MG63 (cell line): ENCODE results near the gene ITSN1. TPM values are rescaled to one million over a fixed set of nuclear protein-coding genes. Genes with fewer than 3 reads are reported as not detected.
"Not testable (repeated sequence)": the region's sequence is repeated elsewhere in the genome, so short reads cannot be mapped to it uniquely, and the experiment has no call there.

Experiments used
- DNase-seq: peaks from one replicate; pipeline ENCODE4 v3.0.0-alpha.2; 2020
- H3K27me3 ChIP-seq: fragments of 250-450 bp; sonication (Bioruptor Pico); 2 replicates; pipeline ENCODE4 v1.5.1; 2020; ENCODE audit warnings: mild to moderate bottlenecking, moderate library complexity
- H3K36me3 ChIP-seq: fragments of 250-450 bp; sonication (Bioruptor Pico); 2 replicates; pipeline ENCODE4 v1.5.1; 2020; ENCODE audit warnings: mild to moderate bottlenecking, moderate library complexity
- H3K4me3 ChIP-seq: fragments of 250-450 bp; sonication (Bioruptor Pico); 2 replicates; pipeline ENCODE4 v1.5.1; 2020; ENCODE audit warnings: mild to moderate bottlenecking, moderate library complexity
- H3K9me3 ChIP-seq: fragments of 250-450 bp; sonication (Bioruptor Pico); 2 replicates; pipeline ENCODE4 v1.5.1; 2020; ENCODE audit warnings: mild to moderate bottlenecking, moderate library complexity
- total RNA-seq: library from RNA; depleted of rRNA; stranded (reverse); fragments of >200 nt; shearing (Covaris generic); gene quantifications from 2 replicates; pipeline ENCODE4 v1.2.3, GENCODE V29; 2014; ENCODE audit warnings: low replicate concordance

The ITSN1 gene
- total RNA-seq, 1 experiment from 2014 or later = 7.7 TPM

GRCh38 chr21:33860332-33860879 lies 218.1 kb downstream of the ITSN1 start:
- Histone ChIP-seq H3K27me3 (no peaks in the 10 kb centered on the region), H3K9me3 (no peaks in the 10 kb centered on the region), H3K4me3 (no peak overlapping the region), H3K36me3 (no peaks in the 10 kb centered on the region)
- DNase-seq = no peak

GRCh38 chr21:33861125-33861524 lies 218.8 kb downstream of the ITSN1 start:
- no peak for DNase-seq
- H3K27me3 ChIP-seq = no peaks in the 10 kb centered on the region
- no peaks in the 10 kb centered on the region for H3K36me3 ChIP-seq
- no peaks in the 10 kb centered on the region for H3K9me3 ChIP-seq
- H3K4me3 ChIP-seq = no peak overlapping the region

GRCh38 chr21:33863191-33863590 lies 220.9 kb downstream of the ITSN1 start:
- not testable (repeated sequence) for H3K27me3 ChIP-seq, H3K36me3 ChIP-seq, DNase-seq, H3K4me3 ChIP-seq, H3K9me3 ChIP-seq

- H3K9me3 ChIP-seq = no peaks in the 10 kb centered on the region
- DNase-seq = no peak
- no peaks in the 10 kb centered on the region for H3K36me3 ChIP-seq
- H3K4me3 ChIP-seq = no peak overlapping the region
- no peaks in the 10 kb centered on the region for H3K27me3 ChIP-seq
These were observed 221.8 kb downstream of the ITSN1 start for GRCh38 chr21:33864150-33864549.

GRCh38 chr21:33865176-33865575 lies 222.9 kb downstream of the ITSN1 start:
- no peaks in the 10 kb centered on the region for H3K27me3 ChIP-seq
- no peak for DNase-seq
- H3K4me3 ChIP-seq = no peak overlapping the region
- H3K9me3 ChIP-seq = no peaks in the 10 kb centered on the region
- H3K36me3 ChIP-seq = no peaks in the 10 kb centered on the region

GRCh38 chr21:33865996-33866575 lies 223.8 kb downstream of the ITSN1 start:
- Histone ChIP-seq H3K36me3 (no peaks in the 10 kb centered on the region), H3K4me3 (no peak overlapping the region), H3K9me3 (no peaks in the 10 kb centered on the region), H3K27me3 (no peaks in the 10 kb centered on the region)
- DNase-seq = no peak

GRCh38 chr21:33866826-33867225 lies 224.5 kb downstream of the ITSN1 start:
- Histone ChIP-seq H3K4me3 (no peak overlapping the region), H3K27me3 (no peaks in the 10 kb centered on the region), H3K36me3 (no peaks in the 10 kb centered on the region), H3K9me3 (no peaks in the 10 kb centered on the region)
- DNase-seq = peak; percentile 19

- not testable (repeated sequence) for H3K27me3 ChIP-seq
These were observed 225.6 kb downstream of the ITSN1 start for GRCh38 chr21:33867868-33868267.

GRCh38 chr21:33869873-33870272 lies 227.6 kb downstream of the ITSN1 start:
- H3K9me3 ChIP-seq = no peaks in the 10 kb centered on the region
- no peak overlapping the region for H3K4me3 ChIP-seq
- DNase-seq = no peak
- H3K36me3 ChIP-seq = no peaks in the 10 kb centered on the region
- no peaks in the 10 kb centered on the region for H3K27me3 ChIP-seq

More at GRCh38 chr21:33867868-33868267, 225.6 kb downstream of the ITSN1 start:
- H3K4me3 ChIP-seq, H3K36me3 ChIP-seq, DNase-seq, H3K9me3 ChIP-seq: not testable (repeated sequence)

- H3K36me3 ChIP-seq = no peaks in the 10 kb centered on the region
- H3K27me3 ChIP-seq = no peaks in the 10 kb centered on the region
- no peaks in the 10 kb centered on the region for H3K9me3 ChIP-seq
- DNase-seq = no peak
- H3K4me3 ChIP-seq = no peak overlapping the region
These were observed 228.5 kb downstream of the ITSN1 start for GRCh38 chr21:33870768-33871167.

- Histone ChIP-seq H3K4me3 (no peak overlapping the region), H3K27me3 (no peaks in the 10 kb centered on the region), H3K9me3 (no peaks in the 10 kb centered on the region), H3K36me3 (no peaks in the 10 kb centered on the region)
- DNase-seq = no peak
These were observed 228.9 kb downstream of the ITSN1 start for GRCh38 chr21:33871171-33871570.

GRCh38 chr21:33872881-33873515 lies 230.7 kb downstream of the ITSN1 start:
- Histone ChIP-seq H3K9me3 (no peaks in the 10 kb centered on the region), H3K27me3 (no peaks in the 10 kb centered on the region), H3K36me3 (no peaks in the 10 kb centered on the region), H3K4me3 (no peak overlapping the region)
- no peak for DNase-seq

- no peak for DNase-seq
- Histone ChIP-seq H3K4me3 (no peak overlapping the region), H3K27me3 (no peaks in the 10 kb centered on the region), H3K9me3 (no peaks in the 10 kb centered on the region), H3K36me3 (no peaks in the 10 kb centered on the region)
These were observed 231.9 kb downstream of the ITSN1 start for GRCh38 chr21:33874161-33874560.

GRCh38 chr21:33875026-33875695 lies 232.9 kb downstream of the ITSN1 start:
- H3K9me3 ChIP-seq = no peaks in the 10 kb centered on the region
- no peak for DNase-seq
- no peaks in the 10 kb centered on the region for H3K27me3 ChIP-seq
- H3K36me3 ChIP-seq = no peaks in the 10 kb centered on the region
- no peak overlapping the region for H3K4me3 ChIP-seq

GRCh38 chr21:33878824-33879223 lies 236.5 kb downstream of the ITSN1 start:
- Histone ChIP-seq H3K27me3 (no peaks in the 10 kb centered on the region), H3K4me3 (no peak overlapping the region), H3K36me3 (no peaks in the 10 kb centered on the region), H3K9me3 (no peaks in the 10 kb centered on the region)
- DNase-seq = no peak

- DNase-seq = no peak
- Histone ChIP-seq H3K27me3 (no peaks in the 10 kb centered on the region), H3K9me3 (no peaks in the 10 kb centered on the region), H3K36me3 (no peaks in the 10 kb centered on the region), H3K4me3 (no peak overlapping the region)
These were observed 238.3 kb downstream of the ITSN1 start for GRCh38 chr21:33880626-33881025.

GRCh38 chr21:33881689-33882440 lies 239.6 kb downstream of the ITSN1 start:
- no peaks in the 10 kb centered on the region for H3K9me3 ChIP-seq
- no peaks in the 10 kb centered on the region for H3K36me3 ChIP-seq
- H3K27me3 ChIP-seq = no peaks in the 10 kb centered on the region
- no peak for DNase-seq
- no peak overlapping the region for H3K4me3 ChIP-seq
